Stimulated activated naive CD8-positive, alpha-beta T cell treated with anti-CD3 and anti-CD28 coated beads, Interleukin-15, amount 100 ng/mL, for 72 hours (primary cell): ENCODE data around the gene ACBD6.

Source experiments
- ATAC-seq: fragments of 150-1000 bp; cut with Tn5 transposase; 2 replicates; pipeline ENCODE4 v1.10.0; 2021; ENCODE audit warnings: mild to moderate bottlenecking, moderate library complexity
- DNase-seq, 2 donors: peaks; one replicate each; pipeline ENCODE4 v3.0.0; 2021 to 2022
- H3K27ac Mint-ChIP-seq, 2 donors: one replicate each; pipeline ENCODE4 v1.8.0; 2022; ENCODE audit warnings: mild to moderate bottlenecking in 2 of 2, mixed read lengths in 2 of 2, moderate library complexity in 2 of 2
- H3K27me3 Mint-ChIP-seq: one replicate; pipeline ENCODE4 v1.8.0; 2022; ENCODE audit warnings: mixed read lengths
- H3K4me1 Mint-ChIP-seq: one replicate; pipeline ENCODE4 v1.8.0; 2022; ENCODE audit warnings: mild to moderate bottlenecking, mixed read lengths
- H3K4me3 Mint-ChIP-seq, 2 donors: one replicate each; pipeline ENCODE4 v1.8.0; 2022; ENCODE audit warnings: mild to moderate bottlenecking in 2 of 2, mixed read lengths in 2 of 2, moderate library complexity in 1 of 2
- H3K9me3 Mint-ChIP-seq, 2 donors: one replicate each; pipeline ENCODE4 v1.8.0; 2022; ENCODE audit warnings: mixed read lengths in 2 of 2

Gene ACBD6

GRCh38 chr1:180385144-180385543, 117.2 kb downstream of the ACBD6 start:
- H3K27me3 Mint-ChIP-seq = no peaks in the 10 kb centered on the region
- no peak for ATAC-seq

GRCh38 chr1:180384286-180385005, 117.9 kb downstream of the ACBD6 start:
- no peak for ATAC-seq
- H3K27me3 Mint-ChIP-seq = no peaks in the 10 kb centered on the region
- H3K9me3 Mint-ChIP-seq = peaks cover 64 to 66% of the 10 kb centered on the region in 2 donors
- H3K4me3 Mint-ChIP-seq = no peak overlapping the region
- DNase-seq = no peak
- H3K27ac Mint-ChIP-seq = no peak overlapping the region
- peaks cover 26% of the 10 kb centered on the region for H3K4me1 Mint-ChIP-seq

More at GRCh38 chr1:180385144-180385543, 117.2 kb downstream of the ACBD6 start:
- Mint-ChIP-seq H3K4me1 (peaks cover 22% of the 10 kb centered on the region), H3K4me3 (no peak overlapping the region), H3K9me3 (peaks cover 57 to 59% of the 10 kb centered on the region in 2 donors), H3K27ac (no peak overlapping the region)
- DNase-seq = no peak

DNA sequence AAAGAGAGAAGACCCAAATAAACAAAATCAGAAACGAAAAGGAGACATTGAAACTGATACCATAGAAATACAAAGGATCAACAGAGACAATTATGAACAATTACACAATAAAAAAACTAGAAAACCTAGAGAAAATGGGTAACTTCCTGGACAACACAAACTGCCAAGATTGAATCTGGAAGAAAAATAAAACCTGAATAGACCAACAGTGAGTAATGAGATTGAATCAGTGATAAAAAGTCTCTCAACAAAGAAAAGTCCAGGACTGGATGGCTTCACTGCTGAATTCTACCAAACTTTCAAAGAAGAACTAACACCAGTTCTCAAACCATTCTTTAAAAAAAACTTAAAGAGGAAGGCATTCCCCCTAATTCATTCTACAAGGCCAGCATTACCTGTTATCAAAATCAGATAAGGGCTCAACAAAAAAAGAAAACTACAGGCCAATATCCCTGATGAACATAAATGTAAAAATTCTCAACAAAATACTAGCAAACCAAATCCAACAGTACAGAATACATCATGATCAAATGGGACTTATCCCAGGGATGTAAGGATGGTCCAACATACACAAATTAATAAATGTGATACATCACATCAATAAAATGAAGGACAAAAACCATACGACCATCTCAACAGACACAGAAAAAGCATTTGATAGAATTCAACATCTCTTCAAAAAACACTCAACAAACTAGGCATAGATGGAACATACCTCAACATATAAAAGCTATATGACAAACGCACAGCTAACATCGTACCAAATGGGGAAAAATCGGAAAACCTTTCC, 119.9 kb downstream of the ACBD6 start:
- ATAC-seq (no peak), DNase-seq (no peak)
- Mint-ChIP-seq H3K4me1 (peaks cover 31% of the 10 kb centered on the region), H3K27ac (no peak overlapping the region), H3K4me3 (no peak overlapping the region), H3K27me3 (no peaks in the 10 kb centered on the region), H3K9me3 (peaks cover 66 to 76% of the 10 kb centered on the region in 2 donors)

GRCh38 chr1:180381184-180381580, 121.2 kb downstream of the ACBD6 start:
- Mint-ChIP-seq H3K9me3 (peaks cover 63 to 78% of the 10 kb centered on the region in 2 donors), H3K4me3 (no peak overlapping the region), H3K4me1 (peaks cover 22% of the 10 kb centered on the region), H3K27ac (no peak overlapping the region), H3K27me3 (no peaks in the 10 kb centered on the region)
- ATAC-seq (no peak), DNase-seq (no peak)

- no peak for DNase-seq
- H3K27ac Mint-ChIP-seq = peak overlapping the region in 1 of 2 donors; percentile 0
- no peaks in the 10 kb centered on the region for H3K27me3 Mint-ChIP-seq
- H3K4me1 Mint-ChIP-seq = peaks cover 22% of the 10 kb centered on the region
- ATAC-seq = peak; percentile 75
- no peak overlapping the region for H3K4me3 Mint-ChIP-seq
- peaks cover 65 to 76% of the 10 kb centered on the region in 2 donors for H3K9me3 Mint-ChIP-seq
Measured at GRCh38 chr1:180380259-180381183, 121.9 kb downstream of the ACBD6 start.

DNA sequence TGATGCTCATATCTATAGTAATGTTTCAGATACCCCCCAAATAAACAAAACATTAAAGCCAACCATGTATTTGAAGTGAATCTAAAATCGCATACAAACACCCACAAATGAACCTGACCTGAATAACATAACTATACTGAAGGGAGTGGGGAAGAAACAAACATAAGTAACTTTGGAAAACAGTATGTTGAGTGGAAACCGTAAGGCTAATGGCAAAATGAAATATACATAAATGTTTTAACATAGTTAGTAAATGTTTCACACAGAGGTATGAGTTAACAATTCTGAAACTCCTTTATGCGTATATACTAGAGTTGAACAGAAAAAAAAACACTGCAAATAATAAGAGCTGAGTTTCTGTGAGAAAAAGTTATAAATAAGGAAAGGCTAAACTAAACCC, 125.6 kb downstream of the ACBD6 start:
- Mint-ChIP-seq H3K4me1 (peaks cover 24% of the 10 kb centered on the region), H3K4me3 (no peak overlapping the region), H3K27ac (no peak overlapping the region), H3K9me3 (peaks cover 34 to 41% of the 10 kb centered on the region in 2 donors), H3K27me3 (no peaks in the 10 kb centered on the region)
- no peak for DNase-seq
- ATAC-seq = no peak

DNA sequence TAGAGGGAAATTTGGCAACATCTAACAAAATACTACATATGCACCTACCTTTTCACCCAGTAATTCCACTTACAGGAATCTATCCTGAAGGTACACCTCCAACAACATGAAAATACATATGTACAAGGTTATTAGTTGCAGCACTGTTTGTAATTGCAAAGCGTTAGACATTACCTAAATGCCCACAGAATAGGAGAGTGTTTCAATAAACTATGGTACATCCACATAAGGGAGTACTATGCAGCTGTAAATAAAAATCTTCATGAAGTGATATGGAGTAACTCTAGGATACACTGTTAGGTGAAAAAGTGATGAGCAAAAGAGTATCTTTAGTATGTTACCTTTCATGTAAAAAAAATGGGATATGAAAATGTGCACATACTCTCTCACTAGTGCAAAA, 126.1 kb downstream of the ACBD6 start:
- DNase-seq = no peak
- ATAC-seq = no peak
- H3K4me3 Mint-ChIP-seq = no peak overlapping the region
- no peaks in the 10 kb centered on the region for H3K27me3 Mint-ChIP-seq
- no peak overlapping the region for H3K27ac Mint-ChIP-seq
- H3K4me1 Mint-ChIP-seq = peaks cover 27% of the 10 kb centered on the region
- H3K9me3 Mint-ChIP-seq = peaks cover 32 to 40% of the 10 kb centered on the region in 2 donors

GRCh38 chr1:180372728-180373127, 129.6 kb downstream of the ACBD6 start:
- ATAC-seq (no peak), DNase-seq (no peak)
- Mint-ChIP-seq H3K27ac (no peak overlapping the region), H3K4me1 (peaks cover 12% of the 10 kb centered on the region), H3K27me3 (no peaks in the 10 kb centered on the region), H3K4me3 (no peak overlapping the region), H3K9me3 (peaks cover 12 to 23% of the 10 kb centered on the region in 2 donors)

GRCh38 chr1:180370597-180370996, 131.8 kb downstream of the ACBD6 start:
- DNase-seq (no peak), ATAC-seq (no peak)
- H3K27me3 Mint-ChIP-seq = no peaks in the 10 kb centered on the region
- H3K4me1 Mint-ChIP-seq = peaks cover 12% of the 10 kb centered on the region
- no peak overlapping the region for H3K4me3 Mint-ChIP-seq
- H3K27ac Mint-ChIP-seq = no peak overlapping the region
- H3K9me3 Mint-ChIP-seq = peaks cover 0 to 7% of the 10 kb centered on the region in 2 donors

DNA sequence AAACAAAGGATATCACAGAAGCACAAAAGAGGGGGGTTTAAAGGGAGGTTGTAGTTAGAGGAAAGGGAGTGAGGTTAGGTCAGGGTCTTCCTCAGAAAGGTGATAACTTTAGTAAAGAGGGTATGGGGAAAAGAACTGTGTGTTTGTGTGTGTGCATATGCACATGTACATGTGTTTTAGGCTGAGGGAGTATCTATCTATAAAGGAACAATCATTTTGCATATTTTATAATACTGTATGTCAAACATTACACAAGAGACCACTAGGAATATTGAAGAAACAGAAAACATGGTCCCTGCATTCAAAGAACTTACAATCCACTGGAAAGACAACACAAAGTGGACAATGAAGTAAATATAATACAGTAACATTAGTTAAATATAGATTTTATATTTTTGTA, 132.2 kb downstream of the ACBD6 start:
- Mint-ChIP-seq H3K27me3 (no peaks in the 10 kb centered on the region), H3K4me3 (no peak overlapping the region), H3K4me1 (peaks cover 12% of the 10 kb centered on the region), H3K27ac (no peak overlapping the region), H3K9me3 (peaks cover 0 to 7% of the 10 kb centered on the region in 2 donors)
- DNase-seq (no peak), ATAC-seq (no peak)

DNA sequence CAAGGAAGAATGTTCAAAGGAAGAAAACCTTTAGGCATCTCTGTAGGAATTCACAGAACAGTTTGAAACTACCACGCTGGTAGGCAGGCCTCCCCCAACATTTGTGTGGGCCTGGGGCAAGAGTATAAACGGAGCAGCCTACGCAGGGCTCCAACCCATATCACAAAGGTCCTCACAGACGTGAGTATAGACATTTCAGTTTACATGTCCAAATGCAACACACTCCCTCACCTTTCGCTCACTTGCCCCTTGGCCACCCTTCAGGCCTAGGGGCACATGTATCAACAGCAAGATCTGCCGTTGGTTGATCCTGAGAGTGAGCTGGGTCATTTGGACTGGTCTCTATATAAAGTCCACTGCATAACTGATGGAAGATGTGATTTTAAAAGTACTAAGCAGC, 133.3 kb downstream of the ACBD6 start:
- ATAC-seq = no peak
- peaks cover 12% of the 10 kb centered on the region for H3K4me1 Mint-ChIP-seq
- H3K4me3 Mint-ChIP-seq = no peak overlapping the region
- no peaks in the 10 kb centered on the region for H3K27me3 Mint-ChIP-seq
- DNase-seq = no peak
- no peak overlapping the region for H3K27ac Mint-ChIP-seq
- peaks cover 0 to 7% of the 10 kb centered on the region in 2 donors for H3K9me3 Mint-ChIP-seq

GRCh38 chr1:180366371-180367068, 135.9 kb downstream of the ACBD6 start:
- H3K9me3 Mint-ChIP-seq = peaks cover 0 to 7% of the 10 kb centered on the region in 2 donors
- no peak overlapping the region for H3K27ac Mint-ChIP-seq
- peaks cover 8% of the 10 kb centered on the region for H3K4me1 Mint-ChIP-seq
- no peaks in the 10 kb centered on the region for H3K27me3 Mint-ChIP-seq
- no peak overlapping the region for H3K4me3 Mint-ChIP-seq
- DNase-seq = no peak
- no peak for ATAC-seq

- H3K4me3 Mint-ChIP-seq = no peak overlapping the region
- DNase-seq = no peak
Measured at GRCh38 chr1:180365039-180365438, 137.3 kb downstream of the ACBD6 start.

GRCh38 chr1:180363246-180363995, 139.0 kb downstream of the ACBD6 start:
- no peaks in the 10 kb centered on the region for H3K4me1 Mint-ChIP-seq
- no peak for ATAC-seq
- DNase-seq = no peak
- H3K4me3 Mint-ChIP-seq = no peak overlapping the region
- no peaks in the 10 kb centered on the region for H3K27me3 Mint-ChIP-seq
- peaks cover 0 to 7% of the 10 kb centered on the region in 2 donors for H3K9me3 Mint-ChIP-seq
- H3K27ac Mint-ChIP-seq = no peak overlapping the region

More at GRCh38 chr1:180365039-180365438, 137.3 kb downstream of the ACBD6 start:
- Mint-ChIP-seq H3K4me1 (peaks cover 2% of the 10 kb centered on the region), H3K9me3 (peaks cover 0 to 7% of the 10 kb centered on the region in 2 donors), H3K27ac (no peak overlapping the region), H3K27me3 (no peaks in the 10 kb centered on the region)
- ATAC-seq = no peak
